ENCODE measurements around the gene NTRK3. TPM values are rescaled to one million over a fixed set of nuclear protein-coding genes. Genes with fewer than 3 reads are reported as not detected.

The NTRK3 gene
- total RNA-seq, 1 donor from 2014 or later: 1.1 TPM

GRCh38 chr15:88258093-88258641 is 1.6 kb upstream of the NTRK3 start:
- Mint-ChIP-seq H3K27ac (ENCODE audit: unreplicated experiment) (no peak overlapping the region), H3K9me3 (no peaks in the 10 kb centered on the region), H3K4me3 (peak overlapping the region; percentile 92), H3K27me3 (ENCODE audit: low read depth) (peaks cover 95% of the 10 kb centered on the region), H3K4me1 (peaks cover 23% of the 10 kb centered on the region), H3K36me3 (ENCODE audit: low read depth) (no peaks in the 10 kb centered on the region)
- TF ChIP-seq, protein P1, sequence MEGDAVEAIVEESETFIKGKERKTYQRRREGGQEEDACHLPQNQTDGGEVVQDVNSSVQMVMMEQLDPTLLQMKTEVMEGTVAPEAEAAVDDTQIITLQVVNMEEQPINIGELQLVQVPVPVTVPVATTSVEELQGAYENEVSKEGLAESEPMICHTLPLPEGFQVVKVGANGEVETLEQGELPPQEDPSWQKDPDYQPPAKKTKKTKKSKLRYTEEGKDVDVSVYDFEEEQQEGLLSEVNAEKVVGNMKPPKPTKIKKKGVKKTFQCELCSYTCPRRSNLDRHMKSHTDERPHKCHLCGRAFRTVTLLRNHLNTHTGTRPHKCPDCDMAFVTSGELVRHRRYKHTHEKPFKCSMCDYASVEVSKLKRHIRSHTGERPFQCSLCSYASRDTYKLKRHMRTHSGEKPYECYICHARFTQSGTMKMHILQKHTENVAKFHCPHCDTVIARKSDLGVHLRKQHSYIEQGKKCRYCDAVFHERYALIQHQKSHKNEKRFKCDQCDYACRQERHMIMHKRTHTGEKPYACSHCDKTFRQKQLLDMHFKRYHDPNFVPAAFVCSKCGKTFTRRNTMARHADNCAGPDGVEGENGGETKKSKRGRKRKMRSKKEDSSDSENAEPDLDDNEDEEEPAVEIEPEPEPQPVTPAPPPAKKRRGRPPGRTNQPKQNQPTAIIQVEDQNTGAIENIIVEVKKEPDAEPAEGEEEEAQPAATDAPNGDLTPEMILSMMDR (conservative IDR thresholded peaks at IDR 0.05): peak; percentile 49
- DNase-seq (ENCODE audit: low read depth, low spot score): no peak

DNA sequence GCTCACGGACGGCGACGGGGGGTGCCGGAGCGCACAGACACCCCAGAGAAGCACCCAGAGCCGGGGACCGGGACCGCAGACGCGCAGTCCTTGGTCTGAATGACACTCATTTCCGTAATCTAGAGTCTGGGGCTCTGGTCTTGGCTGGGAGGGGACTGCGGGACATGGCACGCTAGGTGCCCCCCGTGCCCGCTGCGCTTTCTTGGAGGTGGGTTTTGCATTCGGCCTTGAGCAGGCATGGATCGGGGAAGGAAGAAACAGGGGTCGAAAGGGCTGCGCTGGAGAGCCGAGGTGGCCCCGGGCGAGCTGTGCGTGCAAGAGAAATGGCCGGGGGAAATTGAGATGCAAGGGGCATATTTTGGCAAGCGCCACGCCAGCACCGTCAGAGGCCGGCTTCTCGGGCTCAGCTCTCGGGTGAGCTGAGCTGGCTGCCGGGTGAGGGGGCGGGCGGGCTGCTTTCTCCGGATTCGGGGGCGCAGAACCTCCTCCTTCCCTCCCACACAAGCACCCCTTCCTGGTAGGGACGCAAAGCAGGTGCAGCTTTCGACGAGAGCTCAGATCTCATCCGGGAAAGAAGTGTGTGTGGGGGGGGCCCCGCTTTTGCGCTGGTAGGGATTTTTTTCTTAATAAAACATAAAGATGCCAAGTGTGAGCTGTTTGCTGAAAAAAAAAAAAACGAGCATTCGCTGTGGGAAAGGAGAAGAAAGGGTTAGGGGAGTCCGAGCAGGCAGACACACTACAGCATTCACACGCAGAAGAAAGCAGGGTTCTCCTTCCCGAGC is 963 bp upstream of the NTRK3 start:
- H3K27ac Mint-ChIP-seq (ENCODE audit: unreplicated experiment): no peak overlapping the region
- no peaks in the 10 kb centered on the region for H3K36me3 Mint-ChIP-seq (ENCODE audit: low read depth)
- TF ChIP-seq, protein P1 (conservative IDR thresholded peaks at IDR 0.05): no peak
- H3K4me1 Mint-ChIP-seq: peaks cover 23% of the 10 kb centered on the region
- DNase-seq (ENCODE audit: low read depth, low spot score): no peak
- H3K4me3 Mint-ChIP-seq: peak overlapping the region; percentile 92
- H3K9me3 Mint-ChIP-seq: no peaks in the 10 kb centered on the region
- H3K27me3 Mint-ChIP-seq (ENCODE audit: low read depth): peaks cover 96% of the 10 kb centered on the region

DNA sequence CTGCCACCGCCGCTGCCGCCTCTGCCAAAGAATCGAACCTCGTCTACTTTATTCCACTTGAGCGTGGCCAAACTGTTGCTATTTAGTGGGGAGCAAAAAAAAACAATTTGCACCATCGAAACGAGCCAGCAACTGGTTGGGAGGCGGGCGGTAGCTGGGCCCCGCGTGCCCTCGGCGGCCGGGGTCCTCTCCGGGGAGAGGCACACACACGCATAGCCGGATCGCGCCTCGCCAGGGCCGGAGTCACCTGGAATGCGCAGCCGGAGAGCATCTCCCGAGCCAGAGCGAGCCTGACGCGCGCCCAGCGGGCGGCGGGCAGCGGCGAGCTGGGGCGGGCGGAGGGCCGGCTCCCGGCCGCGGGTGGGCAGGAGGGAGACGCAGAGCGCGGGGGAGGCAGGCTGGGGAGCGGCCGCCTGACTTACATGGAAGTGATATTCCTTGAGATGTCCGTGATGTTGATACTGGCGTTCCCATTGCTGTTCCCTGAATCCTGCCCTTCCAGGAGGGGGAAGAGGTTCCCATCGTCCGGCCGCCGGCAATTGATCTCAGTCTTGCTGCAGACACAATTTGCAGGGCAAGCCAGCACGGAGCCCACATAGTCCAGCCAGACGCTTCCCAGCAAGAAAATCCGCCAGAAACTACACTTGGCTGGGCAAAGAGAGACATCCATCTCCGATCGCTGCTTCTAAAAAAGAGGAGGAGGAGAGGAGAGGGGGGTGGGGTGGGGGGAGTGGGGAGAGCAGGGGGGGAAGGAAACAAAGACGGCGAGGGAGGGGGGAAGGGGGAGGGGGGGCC is 858 bp downstream of the NTRK3 start:
- Mint-ChIP-seq H3K27ac (ENCODE audit: unreplicated experiment) (no peak overlapping the region), H3K4me1 (peaks cover 23% of the 10 kb centered on the region), H3K27me3 (ENCODE audit: low read depth) (peaks cover 88% of the 10 kb centered on the region), H3K36me3 (ENCODE audit: low read depth) (no peaks in the 10 kb centered on the region), H3K9me3 (no peaks in the 10 kb centered on the region), H3K4me3 (peak overlapping the region; percentile 91)
- peak; percentile 28 for DNase-seq (ENCODE audit: low read depth, low spot score)
- TF ChIP-seq, protein P1 (conservative IDR thresholded peaks at IDR 0.05): no peak

GRCh38 chr15:88255087-88255483 is 1.5 kb downstream of the NTRK3 start:
- H3K4me3 Mint-ChIP-seq: peak overlapping the region; percentile 83
- H3K36me3 Mint-ChIP-seq (ENCODE audit: low read depth): no peaks in the 10 kb centered on the region

DNA sequence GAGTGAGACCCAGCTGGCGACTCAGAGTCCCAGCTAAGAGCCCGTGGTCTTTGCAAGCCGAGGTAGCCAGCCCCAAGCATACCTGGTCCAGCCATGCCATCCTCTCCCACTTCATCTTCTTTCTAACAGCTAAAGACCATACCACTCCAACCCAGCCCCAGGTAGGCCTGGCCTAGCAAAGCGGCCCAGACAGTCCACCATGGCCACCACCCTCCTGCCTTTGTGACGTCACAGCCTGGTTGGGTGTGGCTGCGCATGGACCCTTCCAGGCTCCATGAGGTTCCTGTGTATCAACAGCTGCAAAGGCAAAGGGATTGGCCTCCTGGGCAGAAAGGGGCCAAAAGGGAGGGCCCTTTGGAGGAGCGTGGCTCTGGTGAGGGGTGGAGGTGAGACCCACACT is 4.1 kb downstream of the NTRK3 start:
- DNase-seq (ENCODE audit: low read depth, low spot score): no peak
- H3K9me3 Mint-ChIP-seq: no peaks in the 10 kb centered on the region
- H3K4me3 Mint-ChIP-seq: no peak overlapping the region
- peaks cover 16% of the 10 kb centered on the region for H3K4me1 Mint-ChIP-seq
- H3K27ac Mint-ChIP-seq (ENCODE audit: unreplicated experiment): no peak overlapping the region
- peaks cover 55% of the 10 kb centered on the region for H3K27me3 Mint-ChIP-seq (ENCODE audit: low read depth)
- H3K36me3 Mint-ChIP-seq (ENCODE audit: low read depth): no peaks in the 10 kb centered on the region
- TF ChIP-seq, protein P1 (conservative IDR thresholded peaks at IDR 0.05): no peak

More at GRCh38 chr15:88255087-88255483, 1.5 kb downstream of the NTRK3 start:
- TF ChIP-seq, protein P1 (conservative IDR thresholded peaks at IDR 0.05): no peak
- H3K4me1 Mint-ChIP-seq: peaks cover 23% of the 10 kb centered on the region
- no peaks in the 10 kb centered on the region for H3K9me3 Mint-ChIP-seq
- H3K27me3 Mint-ChIP-seq (ENCODE audit: low read depth): peaks cover 82% of the 10 kb centered on the region
- H3K27ac Mint-ChIP-seq (ENCODE audit: unreplicated experiment): no peak overlapping the region
- DNase-seq (ENCODE audit: low read depth, low spot score): no peak
